Fibroblast of lung (primary cell): Measurements from ENCODE around the gene EDNRA.

Source experiments
- EZH2 ChIP-seq: IDR thresholded peaks from 2 replicates; pipeline ENCODE4 v1.5.1; 2012; ENCODE audit warnings: low read length, control low read depth, mild to moderate bottlenecking; ENCODE audit errors: missing control alignments
- TF ChIP-seq, protein P1 (sequence below), 2 donors: IDR thresholded peaks in 1 of 2; conservative IDR thresholded peaks in 1 of 2; 1 replicate in 1 of 2; 2 replicates in 1 of 2; pipeline ENCODE4 v1.5.1; 2011 to 2012; ENCODE audit warnings: low read length in 2 of 2, control low read depth in 1 of 2, inconsistent platforms in 1 of 2, low read depth in 1 of 2, mild to moderate bottlenecking in 1 of 2

DNA sequence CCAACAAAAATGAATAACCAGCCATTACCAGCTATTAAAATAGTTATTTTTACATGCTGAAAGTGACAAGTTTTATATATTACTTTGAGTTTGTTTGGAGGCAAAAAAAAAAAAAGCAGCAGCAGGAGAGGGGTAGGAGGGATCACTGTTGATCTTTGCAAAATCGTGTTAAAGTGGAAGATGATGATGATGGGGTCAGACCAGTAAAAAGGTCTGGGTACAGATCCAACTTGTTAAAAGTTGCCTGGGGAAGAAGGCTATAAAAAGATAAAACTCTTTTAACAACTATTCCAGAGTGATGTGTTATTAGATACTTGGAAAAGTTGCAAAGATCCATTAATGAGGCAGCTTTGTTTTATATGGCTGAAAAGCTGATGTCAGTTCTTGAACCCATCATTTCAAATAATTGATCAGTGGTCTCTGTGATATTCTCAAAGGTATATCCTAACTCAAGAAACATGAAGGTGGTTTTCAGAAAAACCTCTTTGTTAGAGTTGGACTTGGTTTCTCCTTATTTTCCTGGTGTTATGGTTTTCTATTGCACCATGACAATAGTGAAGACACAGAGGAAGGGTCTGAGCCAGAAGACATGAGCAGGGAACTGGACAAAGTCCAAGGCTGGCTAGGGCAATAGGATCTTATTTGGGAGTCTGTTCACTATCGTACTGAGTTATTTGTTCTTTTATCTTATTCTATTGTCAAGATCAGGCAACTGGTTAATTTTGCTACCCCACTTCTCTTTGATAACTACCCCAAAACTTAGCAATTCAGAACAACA lies 44.8 kb downstream of the EDNRA start:
- TF ChIP-seq, protein P1, sequence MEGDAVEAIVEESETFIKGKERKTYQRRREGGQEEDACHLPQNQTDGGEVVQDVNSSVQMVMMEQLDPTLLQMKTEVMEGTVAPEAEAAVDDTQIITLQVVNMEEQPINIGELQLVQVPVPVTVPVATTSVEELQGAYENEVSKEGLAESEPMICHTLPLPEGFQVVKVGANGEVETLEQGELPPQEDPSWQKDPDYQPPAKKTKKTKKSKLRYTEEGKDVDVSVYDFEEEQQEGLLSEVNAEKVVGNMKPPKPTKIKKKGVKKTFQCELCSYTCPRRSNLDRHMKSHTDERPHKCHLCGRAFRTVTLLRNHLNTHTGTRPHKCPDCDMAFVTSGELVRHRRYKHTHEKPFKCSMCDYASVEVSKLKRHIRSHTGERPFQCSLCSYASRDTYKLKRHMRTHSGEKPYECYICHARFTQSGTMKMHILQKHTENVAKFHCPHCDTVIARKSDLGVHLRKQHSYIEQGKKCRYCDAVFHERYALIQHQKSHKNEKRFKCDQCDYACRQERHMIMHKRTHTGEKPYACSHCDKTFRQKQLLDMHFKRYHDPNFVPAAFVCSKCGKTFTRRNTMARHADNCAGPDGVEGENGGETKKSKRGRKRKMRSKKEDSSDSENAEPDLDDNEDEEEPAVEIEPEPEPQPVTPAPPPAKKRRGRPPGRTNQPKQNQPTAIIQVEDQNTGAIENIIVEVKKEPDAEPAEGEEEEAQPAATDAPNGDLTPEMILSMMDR (conservative IDR thresholded peaks at IDR 0.05 in 1 of 2, IDR thresholded peaks at IDR 0.05 in 1 of 2; ENCODE audit: low read depth in 1 of 2, low read length in 2 of 2) = no peak
- no peak for TF ChIP-seq EZH2
